ENCODE measurements around the gene MRPS16.
"Not testable (repeated sequence)": the region's sequence is repeated elsewhere in the genome, so short reads cannot be mapped to it uniquely, and the experiment has no call there.

The MRPS16 gene

GRCh38 chr10:73261362-73261995 is 9.0 kb upstream of the MRPS16 start:
- Histone ChIP-seq H3K9me3 (ENCODE audit: control insufficient read depth, insufficient read depth, low read depth, low read length) (peaks cover 24% of the 10 kb centered on the region), H3K4me3 (ENCODE audit: low read depth, low read length) (no peak overlapping the region), H3K27ac (ENCODE audit: low read depth, low read length) (no peak overlapping the region), H3K9ac (ENCODE audit: low read length) (no peak overlapping the region), H3K36me3 (ENCODE audit: control insufficient read depth, insufficient read depth, low read length) (no peaks in the 10 kb centered on the region), H3K4me1 (ENCODE audit: control insufficient read depth, insufficient read depth, low read length) (no peaks in the 10 kb centered on the region), H3K27me3 (ENCODE audit: control insufficient read depth, insufficient read depth, low read length) (no peaks in the 10 kb centered on the region)

GRCh38 chr10:73258612-73259011 is 6.2 kb upstream of the MRPS16 start:
- not testable (repeated sequence) for H3K27me3 ChIP-seq (ENCODE audit: control insufficient read depth, insufficient read depth, low read length); H3K4me3 ChIP-seq (ENCODE audit: low read depth, low read length); H3K9ac ChIP-seq (ENCODE audit: low read length); H3K4me1 ChIP-seq (ENCODE audit: control insufficient read depth, insufficient read depth, low read length); H3K36me3 ChIP-seq (ENCODE audit: control insufficient read depth, insufficient read depth, low read length); H3K27ac ChIP-seq (ENCODE audit: low read depth, low read length)
- H3K9me3 ChIP-seq (ENCODE audit: control insufficient read depth, insufficient read depth, low read depth, low read length) = peaks cover 24% of the 10 kb centered on the region

GRCh38 chr10:73253225-73253555 is 746 bp upstream of the MRPS16 start:
- Histone ChIP-seq H3K4me1 (ENCODE audit: control insufficient read depth, insufficient read depth, low read length) (peaks cover 5% of the 10 kb centered on the region), H3K9me3 (ENCODE audit: control insufficient read depth, insufficient read depth, low read depth, low read length) (no peaks in the 10 kb centered on the region), H3K4me3 (ENCODE audit: low read depth, low read length) (peak overlapping the region; percentile 76), H3K27me3 (ENCODE audit: control insufficient read depth, insufficient read depth, low read length) (no peaks in the 10 kb centered on the region), H3K9ac (ENCODE audit: low read length) (peak overlapping the region; percentile 84), H3K27ac (ENCODE audit: low read depth, low read length) (peak overlapping the region; percentile 84; the same call in 1 of the 2 replicates), H3K36me3 (ENCODE audit: control insufficient read depth, insufficient read depth, low read length) (peaks cover 25% of the 10 kb centered on the region)

GRCh38 chr10:73251683-73252444 is 580 bp downstream of the MRPS16 start:
- Histone ChIP-seq H3K27ac (ENCODE audit: low read depth, low read length) (peak overlapping the region; percentile 84), H3K27me3 (ENCODE audit: control insufficient read depth, insufficient read depth, low read length) (no peaks in the 10 kb centered on the region), H3K4me1 (ENCODE audit: control insufficient read depth, insufficient read depth, low read length) (peaks cover 10% of the 10 kb centered on the region), H3K4me3 (ENCODE audit: low read depth, low read length) (peak overlapping the region; percentile 76), H3K9me3 (ENCODE audit: control insufficient read depth, insufficient read depth, low read depth, low read length) (no peaks in the 10 kb centered on the region), H3K36me3 (ENCODE audit: control insufficient read depth, insufficient read depth, low read length) (peaks cover 25% of the 10 kb centered on the region), H3K9ac (ENCODE audit: low read length) (peak overlapping the region; percentile 84)

- no peaks in the 10 kb centered on the region for H3K9me3 ChIP-seq (ENCODE audit: control insufficient read depth, insufficient read depth, low read depth, low read length)
- peak overlapping the region; percentile 97 for H3K9ac ChIP-seq (ENCODE audit: low read length)
- no peaks in the 10 kb centered on the region for H3K27me3 ChIP-seq (ENCODE audit: control insufficient read depth, insufficient read depth, low read length)
- H3K27ac ChIP-seq (ENCODE audit: low read depth, low read length) = no peak overlapping the region
- no peak overlapping the region for H3K4me3 ChIP-seq (ENCODE audit: low read depth, low read length)
- peaks cover 53% of the 10 kb centered on the region for H3K36me3 ChIP-seq (ENCODE audit: control insufficient read depth, insufficient read depth, low read length)
- peaks cover 22% of the 10 kb centered on the region for H3K4me1 ChIP-seq (ENCODE audit: control insufficient read depth, insufficient read depth, low read length)
Measured at GRCh38 chr10:73248259-73248724, 4.2 kb downstream of the MRPS16 start.

- H3K9ac ChIP-seq (ENCODE audit: low read length) = peak overlapping the region; percentile 97
- H3K36me3 ChIP-seq (ENCODE audit: control insufficient read depth, insufficient read depth, low read length) = peaks cover 59% of the 10 kb centered on the region
- H3K9me3 ChIP-seq (ENCODE audit: control insufficient read depth, insufficient read depth, low read depth, low read length) = no peaks in the 10 kb centered on the region
- H3K4me1 ChIP-seq (ENCODE audit: control insufficient read depth, insufficient read depth, low read length) = peaks cover 22% of the 10 kb centered on the region
- H3K4me3 ChIP-seq (ENCODE audit: low read depth, low read length) = peak overlapping the region; percentile 75
- peak overlapping the region; percentile 90 for H3K27ac ChIP-seq (ENCODE audit: low read depth, low read length)
- H3K27me3 ChIP-seq (ENCODE audit: control insufficient read depth, insufficient read depth, low read length) = no peaks in the 10 kb centered on the region
Measured at GRCh38 chr10:73247509-73248258, 4.8 kb downstream of the MRPS16 start.

GRCh38 chr10:73246646-73247508 is 5.6 kb downstream of the MRPS16 start, which contains the start of gene DNAJC9:
DNAJC9 (minus strand) TSS chr10:73247255; CDS start chr10:73247189, 66 bp downstream.
- Histone ChIP-seq H3K27me3 (ENCODE audit: control insufficient read depth, insufficient read depth, low read length) (no peaks in the 10 kb centered on the region), H3K4me1 (ENCODE audit: control insufficient read depth, insufficient read depth, low read length) (peaks cover 22% of the 10 kb centered on the region), H3K9me3 (ENCODE audit: control insufficient read depth, insufficient read depth, low read depth, low read length) (no peaks in the 10 kb centered on the region), H3K36me3 (ENCODE audit: control insufficient read depth, insufficient read depth, low read length) (peaks cover 68% of the 10 kb centered on the region), H3K27ac (ENCODE audit: low read depth, low read length) (peak within 1 kb of the TSS; percentile 90), H3K9ac (ENCODE audit: low read length) (peak within 1 kb of the TSS; percentile 97), H3K4me3 (ENCODE audit: low read depth, low read length) (peak within 1 kb of the TSS; percentile 75)

GRCh38 chr10:73246322-73246645 is 6.2 kb downstream of the MRPS16 start:
- H3K9me3 ChIP-seq (ENCODE audit: control insufficient read depth, insufficient read depth, low read depth, low read length) = no peaks in the 10 kb centered on the region
- peaks cover 17% of the 10 kb centered on the region for H3K4me1 ChIP-seq (ENCODE audit: control insufficient read depth, insufficient read depth, low read length)
- H3K36me3 ChIP-seq (ENCODE audit: control insufficient read depth, insufficient read depth, low read length) = peaks cover 73% of the 10 kb centered on the region
- peak overlapping the region; percentile 75 for H3K4me3 ChIP-seq (ENCODE audit: low read depth, low read length)
- peak overlapping the region; percentile 90 for H3K27ac ChIP-seq (ENCODE audit: low read depth, low read length)
- H3K9ac ChIP-seq (ENCODE audit: low read length) = peak overlapping the region; percentile 97
- H3K27me3 ChIP-seq (ENCODE audit: control insufficient read depth, insufficient read depth, low read length) = no peaks in the 10 kb centered on the region

GRCh38 chr10:73244866-73245477 is 7.5 kb downstream of the MRPS16 start:
- Histone ChIP-seq H3K9ac (ENCODE audit: low read length) (peak overlapping the region; percentile 29), H3K4me1 (ENCODE audit: control insufficient read depth, insufficient read depth, low read length) (peaks cover 17% of the 10 kb centered on the region), H3K4me3 (ENCODE audit: low read depth, low read length) (peak overlapping the region; percentile 75), H3K27me3 (ENCODE audit: control insufficient read depth, insufficient read depth, low read length) (no peaks in the 10 kb centered on the region), H3K36me3 (ENCODE audit: control insufficient read depth, insufficient read depth, low read length) (peaks cover 75% of the 10 kb centered on the region), H3K27ac (ENCODE audit: low read depth, low read length) (no peak overlapping the region), H3K9me3 (ENCODE audit: control insufficient read depth, insufficient read depth, low read depth, low read length) (no peaks in the 10 kb centered on the region)

- no peak overlapping the region for H3K4me3 ChIP-seq (ENCODE audit: low read depth, low read length)
- no peak overlapping the region for H3K9ac ChIP-seq (ENCODE audit: low read length)
- no peak overlapping the region for H3K27ac ChIP-seq (ENCODE audit: low read depth, low read length)
- no peaks in the 10 kb centered on the region for H3K27me3 ChIP-seq (ENCODE audit: control insufficient read depth, insufficient read depth, low read length)
- peaks cover 89% of the 10 kb centered on the region for H3K36me3 ChIP-seq (ENCODE audit: control insufficient read depth, insufficient read depth, low read length)
- peaks cover 3% of the 10 kb centered on the region; the same call in 1 of the 2 replicates for H3K4me1 ChIP-seq (ENCODE audit: control insufficient read depth, insufficient read depth, low read length)
- H3K9me3 ChIP-seq (ENCODE audit: control insufficient read depth, insufficient read depth, low read depth, low read length) = no peaks in the 10 kb centered on the region
Measured at GRCh38 chr10:73239908-73240307, 12.5 kb downstream of the MRPS16 start.

All from HUES6 (cell line).